HG03159 (cell line): ENCODE measurements around the gene GTF2H3.
"Not testable (repeated sequence)": the region's sequence is repeated elsewhere in the genome, so short reads cannot be mapped to it uniquely, and the experiment has no call there.

Source experiments
- ATAC-seq: cut with Tn5 transposase; IDR thresholded peaks from one replicate; pipeline ENCODE4 v1.9.1; 2021; ENCODE audit warnings: mild to moderate bottlenecking, moderate library complexity; ENCODE audit not compliant: unreplicated experiment

Gene GTF2H3

GRCh38 chr12:123633379-123634141 is at the start of gene GTF2H3, which contains the start of gene EIF2B1:
GTF2H3 (plus strand) TSS chr12:123633829; CDS start chr12:123633860, 31 bp downstream.
EIF2B1 (minus strand) TSS chr12:123633686; CDS start chr12:123633557, 129 bp downstream.
- ATAC-seq: peak; percentile 95

GRCh38 chr12:123591702-123592481 is 41.7 kb upstream of the GTF2H3 start:
- ATAC-seq: no peak

GRCh38 chr12:123595729-123596128 is 37.9 kb upstream of the GTF2H3 start:
- ATAC-seq: no peak

- no peak for ATAC-seq
Observed at GRCh38 chr12:123597100-123597499, 36.5 kb upstream of the GTF2H3 start.

- no peak for ATAC-seq
Observed at GRCh38 chr12:123598522-123598921, 35.1 kb upstream of the GTF2H3 start.

GRCh38 chr12:123599310-123599709 is 34.3 kb upstream of the GTF2H3 start:
- ATAC-seq: no peak

GRCh38 chr12:123599721-123600120 is 33.9 kb upstream of the GTF2H3 start:
- ATAC-seq: no peak

GRCh38 chr12:123601602-123602489 is 31.8 kb upstream of the GTF2H3 start, which contains the start of gene DDX55:
DDX55 (plus strand) TSS chr12:123602099; CDS start chr12:123602149, 50 bp downstream.
- ATAC-seq: peak; percentile 85

- ATAC-seq: no peak
Observed at GRCh38 chr12:123602651-123603195, 30.9 kb upstream of the GTF2H3 start.

- ATAC-seq: not testable (repeated sequence)
Observed at GRCh38 chr12:123603495-123603894, 30.1 kb upstream of the GTF2H3 start.

GRCh38 chr12:123607756-123608155 is 25.9 kb upstream of the GTF2H3 start:
- ATAC-seq: no peak

GRCh38 chr12:123608182-123608581 is 25.4 kb upstream of the GTF2H3 start:
- no peak for ATAC-seq

GRCh38 chr12:123614110-123614509 is 19.5 kb upstream of the GTF2H3 start:
- ATAC-seq: no peak

GRCh38 chr12:123614531-123614930 is 19.1 kb upstream of the GTF2H3 start:
- ATAC-seq: no peak

GRCh38 chr12:123617144-123617543 is 16.5 kb upstream of the GTF2H3 start:
- no peak for ATAC-seq

GRCh38 chr12:123617580-123617979 is 16.0 kb upstream of the GTF2H3 start:
- no peak for ATAC-seq

- ATAC-seq: no peak
Observed at GRCh38 chr12:123621101-123621500, 12.5 kb upstream of the GTF2H3 start.

- ATAC-seq: no peak
Observed at GRCh38 chr12:123621619-123622530, 11.8 kb upstream of the GTF2H3 start.

- ATAC-seq: no peak
Observed at GRCh38 chr12:123634142-123634561, 523 bp downstream of the GTF2H3 start.
